DND-41 (cell line): ENCODE measurements around the gene OR13J1.
"Not testable (repeated sequence)": the region's sequence is repeated elsewhere in the genome, so short reads cannot be mapped to it uniquely, and the experiment has no call there.

Source experiments
- EZH2 ChIP-seq: IDR thresholded peaks from 3 replicates; pipeline ENCODE4 v1.6.1; 2012; ENCODE audit warnings: borderline replicate concordance, low read depth, mild to moderate bottlenecking, moderate library complexity, low read length, inconsistent platforms; ENCODE audit not compliant: severe bottlenecking
- TF ChIP-seq, protein P1 (sequence below): IDR thresholded peaks from 2 replicates; pipeline ENCODE4 v1.5.1; 2012; ENCODE audit warnings: borderline replicate concordance, low read length, moderate library complexity, mild to moderate bottlenecking; ENCODE audit not compliant: poor library complexity, severe bottlenecking; ENCODE audit errors: extremely low read depth

DNA sequence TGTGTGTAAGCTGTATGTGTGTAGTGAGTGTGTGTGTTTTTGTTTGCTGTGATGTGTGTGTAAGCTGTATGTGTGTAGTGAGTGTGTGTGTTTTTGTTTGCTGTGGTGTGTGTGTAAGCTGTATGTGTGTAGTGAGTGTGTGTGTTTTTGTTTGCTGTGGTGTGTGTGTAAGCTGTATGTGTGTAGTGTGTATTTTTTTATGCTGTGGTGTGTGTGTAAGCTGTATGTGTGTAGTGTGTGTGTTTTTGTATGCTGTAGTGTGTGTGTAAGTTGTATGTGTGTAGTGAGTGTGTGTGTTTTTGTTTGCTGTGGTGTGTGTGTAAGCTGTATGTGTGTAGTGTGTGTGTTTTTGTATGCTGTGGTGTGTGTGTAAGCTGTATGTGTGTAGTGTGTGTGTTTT, 43.2 kb upstream of the OR13J1 start:
- TF ChIP-seq, protein P1, sequence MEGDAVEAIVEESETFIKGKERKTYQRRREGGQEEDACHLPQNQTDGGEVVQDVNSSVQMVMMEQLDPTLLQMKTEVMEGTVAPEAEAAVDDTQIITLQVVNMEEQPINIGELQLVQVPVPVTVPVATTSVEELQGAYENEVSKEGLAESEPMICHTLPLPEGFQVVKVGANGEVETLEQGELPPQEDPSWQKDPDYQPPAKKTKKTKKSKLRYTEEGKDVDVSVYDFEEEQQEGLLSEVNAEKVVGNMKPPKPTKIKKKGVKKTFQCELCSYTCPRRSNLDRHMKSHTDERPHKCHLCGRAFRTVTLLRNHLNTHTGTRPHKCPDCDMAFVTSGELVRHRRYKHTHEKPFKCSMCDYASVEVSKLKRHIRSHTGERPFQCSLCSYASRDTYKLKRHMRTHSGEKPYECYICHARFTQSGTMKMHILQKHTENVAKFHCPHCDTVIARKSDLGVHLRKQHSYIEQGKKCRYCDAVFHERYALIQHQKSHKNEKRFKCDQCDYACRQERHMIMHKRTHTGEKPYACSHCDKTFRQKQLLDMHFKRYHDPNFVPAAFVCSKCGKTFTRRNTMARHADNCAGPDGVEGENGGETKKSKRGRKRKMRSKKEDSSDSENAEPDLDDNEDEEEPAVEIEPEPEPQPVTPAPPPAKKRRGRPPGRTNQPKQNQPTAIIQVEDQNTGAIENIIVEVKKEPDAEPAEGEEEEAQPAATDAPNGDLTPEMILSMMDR = not testable (repeated sequence)
- TF ChIP-seq EZH2 = not testable (repeated sequence)
